ENCODE data around the gene NELL2.

- TF ChIP-seq CTCF (IDR thresholded peaks at IDR 0.05) (no peak), POLR2A (IDR thresholded peaks at IDR 0.05) (no peak)
Observed at GRCh38 chr12:44694017-44694416, 182.1 kb downstream of the NELL2 start.
